DMS79 treated with DMSO at 0.1 percent for 48 hours (cell line): Measurements from ENCODE around the gene AGAP4.
"Not testable (repeated sequence)": the region's sequence is repeated elsewhere in the genome, so short reads cannot be mapped to it uniquely, and the experiment has no call there.

Source experiments
- DNase-seq: peaks from one replicate; lab custom pipeline; 2025; lab: John Stamatoyannopoulos, UW

Gene AGAP4

GRCh38 chr10:45790694-45791426 is 56.4 kb downstream of the AGAP4 start:
- DNase-seq, result not testable (repeated sequence)

- not testable (repeated sequence) for DNase-seq
These were observed 57.3 kb downstream of the AGAP4 start for GRCh38 chr10:45789991-45790390.

- not testable (repeated sequence) for DNase-seq
These were observed 60.0 kb downstream of the AGAP4 start for GRCh38 chr10:45787212-45787741.

GRCh38 chr10:45786217-45786616 is 61.1 kb downstream of the AGAP4 start:
- not testable (repeated sequence) for DNase-seq
